Upper lobe of left lung (tissue), 4 donors: Measurements from ENCODE around the gene NBEAL2.

Experiments used
- CTCF ChIP-seq, 6 experiments: fragments of 450-650 bp in 4 of 6; fragments of 200-600 bp in 2 of 6; sonication (generic) in 2 of 6; IDR thresholded peaks; one replicate each; pipeline ENCODE4 v1.5.1; 2016 to 2019; ENCODE audit warnings: antibody characterized with exemption in 6 of 6
- EP300 ChIP-seq, 4 donors: sonication (generic); formaldehyde crosslinking; IDR thresholded peaks; one replicate each; pipeline ENCODE4 v1.5.1; 2017; ENCODE audit warnings: antibody characterized with exemption in 4 of 4, control low read depth in 2 of 4
- POLR2A ChIP-seq, 4 donors: fragments of 450-650 bp; IDR thresholded peaks; one replicate each; pipeline ENCODE4 v1.5.1; 2016 to 2017; ENCODE audit warnings: antibody characterized with exemption in 4 of 4, mild to moderate bottlenecking in 2 of 4
- POLR2AphosphoS5 ChIP-seq, 2 donors: sonication (generic); formaldehyde crosslinking; IDR thresholded peaks; one replicate each; pipeline ENCODE4 v1.5.1; 2017; ENCODE audit warnings: antibody characterized with exemption in 2 of 2

GRCh38 chr3:46978381-46978780, 1.1 kb upstream of the NBEAL2 start:
- TF ChIP-seq POLR2A (IDR thresholded peaks at IDR 0.05): no peak
- no peak for TF ChIP-seq CTCF (IDR thresholded peaks at IDR 0.05)
- TF ChIP-seq POLR2AphosphoS5 (IDR thresholded peaks at IDR 0.05): no peak
- no peak for TF ChIP-seq EP300 (IDR thresholded peaks at IDR 0.05)
